HepG2 (cell line): ENCODE data around the gene DCLK1. TPM values are rescaled to one million over a fixed set of nuclear protein-coding genes. Genes with fewer than 3 reads are reported as not detected.

ENCODE experiments used
- ATAC-seq: fragments of 200-7000 bp; cut with Tn5 transposase; 3 replicates; pipeline ENCODE4 v1.9.1; 2020; ENCODE audit warnings: mild to moderate bottlenecking, moderate library complexity
- BruUV-seq: library from RNA; stranded (reverse); fragments of 400-500 nt; replicated peaks from 2 replicates; lab custom pipeline; 2021; lab: Mats Ljungman, UMichigan
- CTCF ChIA-PET: fragments of 300-600 bp; formaldehyde crosslinking; extraction: SDS; loops from one replicate; lab custom pipeline; 2021; ENCODE audit warnings: low total read pairs, inconsistent platforms, low intra/inter-chr PET ratio; lab: Yijun Ruan, JAX
- POLR2A ChIA-PET: fragments of 350-600 bp; sonication (Branson Sonifier 250); formaldehyde crosslinking; loops from one replicate; lab custom pipeline; 2020; ENCODE audit warnings: antibody characterized with exemption, inconsistent platforms; lab: Yijun Ruan, JAX
- DNase-seq: peaks from one replicate; pipeline ENCODE4 v3.0.0-alpha.2; 2015; ENCODE audit warnings: low spot score
- FAIRE-seq: peaks from 3 replicates; lab custom pipeline; 2011; peaks lifted over from hg19 to GRCh38; lab: Jason Lieb, UNC
- H2AFZ ChIP-seq: one replicate; pipeline ENCODE4 v1.6.1; 2011; ENCODE audit warnings: low read length, inconsistent platforms
- H3K27ac ChIP-seq: fragments of 300-600 bp; 3 replicates; pipeline ENCODE4 v1.8.0; 2011; ENCODE audit warnings: mixed run types, mild to moderate bottlenecking, mixed read lengths, low read length, inconsistent platforms; ENCODE audit not compliant: insufficient read depth; ENCODE audit errors: extremely low read length
- H3K27me3 ChIP-seq, 2 experiments: fragments of 200-600 bp in 1 of 2; 2 replicates in 1 of 2; 3 replicates in 1 of 2; pipeline versions ENCODE4 v1.6.0 to v1.8.0; 2011; ENCODE audit warnings: low read length in 2 of 2, mild to moderate bottlenecking in 2 of 2, moderate library complexity in 2 of 2, inconsistent platforms in 1 of 2; ENCODE audit not compliant: insufficient read depth in 2 of 2, control insufficient read depth in 1 of 2
- H3K36me3 ChIP-seq, 2 experiments: fragments of 200-600 bp in 1 of 2; replicated peaks in 1 of 2; 2 replicates in 1 of 2; 3 replicates in 1 of 2; pipeline versions ENCODE4 v1.5.1 to v1.8.0; 2011; ENCODE audit warnings: low read length in 2 of 2, inconsistent platforms in 1 of 2; ENCODE audit not compliant: insufficient read depth in 2 of 2, control insufficient read depth in 1 of 2
- H3K4me1 ChIP-seq: 2 replicates; pipeline ENCODE4 v1.5.1; 2012; ENCODE audit warnings: low read length, inconsistent platforms; ENCODE audit not compliant: insufficient read depth
- H3K4me2 ChIP-seq: 2 replicates; pipeline ENCODE4 v1.6.0; 2011; ENCODE audit warnings: low read depth, low read length, inconsistent platforms
- H3K4me3 ChIP-seq, 3 experiments: fragments of 200-600 bp in 1 of 3; sonication (generic), shearing (Covaris generic) in 1 of 3; replicated peaks in 1 of 3; 2 replicates each; pipeline ENCODE4 v1.5.1; 2011 to 2016; ENCODE audit warnings: low read length in 3 of 3, inconsistent platforms in 2 of 3, low read depth in 2 of 3, mild to moderate bottlenecking in 2 of 3, control low read depth in 1 of 3, mixed read lengths in 1 of 3; ENCODE audit not compliant: insufficient read depth in 1 of 3
- H3K79me2 ChIP-seq: one replicate; pipeline ENCODE4 v1.6.1; 2011; ENCODE audit warnings: low read length, inconsistent platforms; ENCODE audit not compliant: insufficient read depth
- H3K9ac ChIP-seq: 2 replicates; pipeline ENCODE4 v1.6.0; 2011; ENCODE audit warnings: mild to moderate bottlenecking, low read depth, low read length, inconsistent platforms; ENCODE audit not compliant: insufficient read depth
- H3K9me3 ChIP-seq: 2 replicates; pipeline ENCODE4 v1.5.1; 2012; ENCODE audit warnings: mild to moderate bottlenecking, low read length
- H4K20me1 ChIP-seq: 2 replicates; pipeline ENCODE4 v1.6.0; 2011; ENCODE audit warnings: inconsistent platforms, mild to moderate bottlenecking, low read length, moderate library complexity; ENCODE audit not compliant: insufficient read depth
- ARID4A ChIP-seq: sonication (generic); formaldehyde crosslinking; IDR thresholded peaks from 2 replicates; pipeline ENCODE4 v1.5.0; 2020; ENCODE audit warnings: mild to moderate bottlenecking, missing genetic modification reagents, borderline replicate concordance
- BRCA1 ChIP-seq: sonication (generic); formaldehyde crosslinking; IDR thresholded peaks from 2 replicates; pipeline ENCODE4 v1.4.0; 2020; ENCODE audit warnings: missing genetic modification reagents
- HNF4A ChIP-seq: sonication (generic); formaldehyde crosslinking; IDR thresholded peaks from 2 replicates; pipeline ENCODE4 v1.4.0; 2020; ENCODE audit warnings: missing genetic modification reagents
- MEF2D ChIP-seq: sonication (generic); formaldehyde crosslinking; IDR thresholded peaks from 2 replicates; pipeline ENCODE4 v1.5.1; 2020; ENCODE audit warnings: mild to moderate bottlenecking, missing genetic modification reagents
- PAWR ChIP-seq: sonication (generic); formaldehyde crosslinking; IDR thresholded peaks from 2 replicates; pipeline ENCODE4 v1.4.0; 2020; ENCODE audit warnings: missing genetic modification reagents, mild to moderate bottlenecking, borderline replicate concordance
- ZBTB4 ChIP-seq: sonication (generic); formaldehyde crosslinking; IDR thresholded peaks from 2 replicates; pipeline ENCODE4 v1.4.0; 2020; ENCODE audit warnings: missing genetic modification reagents, mild to moderate bottlenecking, borderline replicate concordance
- ZBTB7B ChIP-seq: sonication (generic); formaldehyde crosslinking; IDR thresholded peaks from 2 replicates; pipeline ENCODE4 v1.4.0; 2020; ENCODE audit warnings: missing genetic modification reagents
- ZFP41 ChIP-seq: sonication (generic); formaldehyde crosslinking; IDR thresholded peaks from 2 replicates; pipeline ENCODE4 v1.4.0; 2020; ENCODE audit warnings: mild to moderate bottlenecking, missing genetic modification reagents, borderline replicate concordance
- ZNF143 ChIP-seq: sonication (generic); formaldehyde crosslinking; IDR thresholded peaks from 2 replicates; pipeline ENCODE4 v1.4.0; 2020; ENCODE audit warnings: missing genetic modification reagents
- ZNF276 ChIP-seq: sonication (generic); formaldehyde crosslinking; IDR thresholded peaks from 2 replicates; pipeline ENCODE4 v1.4.0; 2020; ENCODE audit warnings: mild to moderate bottlenecking, low read depth, missing genetic modification reagents
- ZNF382 ChIP-seq: sonication (generic); formaldehyde crosslinking; IDR thresholded peaks from 2 replicates; pipeline ENCODE4 v1.5.0; 2020; ENCODE audit warnings: missing genetic modification reagents, mild to moderate bottlenecking, borderline replicate concordance
- ZNF414 ChIP-seq: sonication (generic); formaldehyde crosslinking; IDR thresholded peaks from 2 replicates; pipeline ENCODE4 v1.5.0; 2020; ENCODE audit warnings: missing genetic modification reagents
- ZNF530 ChIP-seq: sonication (generic); formaldehyde crosslinking; IDR thresholded peaks from 2 replicates; pipeline ENCODE4 v1.5.0; 2020; ENCODE audit warnings: low read depth, mild to moderate bottlenecking, missing genetic modification reagents
- ZNF546 ChIP-seq: sonication (generic); formaldehyde crosslinking; conservative IDR thresholded peaks from 2 replicates; pipeline ENCODE4 v1.8.1; 2023; ENCODE audit warnings: mild to moderate bottlenecking, missing genetic modification reagents
- ZNF562 ChIP-seq: sonication (generic); formaldehyde crosslinking; IDR thresholded peaks from 2 replicates; pipeline ENCODE4 v1.8.0; 2022; ENCODE audit warnings: missing genetic modification reagents, borderline replicate concordance
- WGBS: methylation state at CpG from one replicate; pipeline ENCODE4 v1.1.6; 2017; ENCODE audit warnings: low lambda C conversion rate; 5-methylcytosine and 5-hydroxymethylcytosine counted together
- in situ Hi-C: cut with HindIII; loops from 2 replicates; pipeline ENCODE4 v1.10.0; 2017; ENCODE audit warnings: low pct_unique_long_range_greater_than_20kb; ENCODE audit not compliant: extremely low pct_ligation_motif_present
- intact Hi-C: fragments of 100-400 bp; cut with micrococcal nuclease; formaldehyde crosslinking; loops from one replicate; pipeline ENCODE4 v1.10.0; 2022; ENCODE audit not compliant: unreplicated experiment
- polyA plus RNA-seq, 8 experiments: library from polyadenylated mRNA; depleted of rRNA in 3 of 8; stranded (reverse) in 7 of 8; unstranded in 1 of 8; fragments of >200 nt; fragmentation: Illumina TruSeq in 4 of 8; extraction: Trizol in 4 of 8; gene quantifications; 2 replicates each; pipeline versions ENCODE4 v1.2.1 to v1.2.3, GENCODE V29; 2011 to 2016; ENCODE audit warnings: low read depth in 4 of 8, missing spikeins in 1 of 8, mixed read lengths in 1 of 8; ENCODE audit not compliant: insufficient read depth in 1 of 8
- total RNA-seq, 5 experiments: library from RNA; depleted of rRNA; stranded (reverse); fragments of >200 nt; fragmentation: Illumina TruSeq; extraction: Trizol; gene quantifications; 2 replicates each; pipeline ENCODE4 v1.2.3, GENCODE V29; 2016; ENCODE audit warnings: low read depth in 1 of 5

Gene DCLK1
- total and polyA plus RNA-seq, 2 of the 13 experiments (the other 11 are each of a cell fraction or from before 2014, with no cell fraction given), result not detected

- ChIA-PET CTCF (no interaction called here), POLR2A (no interaction called here)
- no peaks in the 10 kb centered on the region for H3K79me2 ChIP-seq
- intact Hi-C loops, result no loop called here
- H3K9me3 ChIP-seq, result no peaks in the 10 kb centered on the region
- BruUV-seq, result no TSS peak
- H3K27me3 ChIP-seq, result no peaks in the 10 kb centered on the region
- no peaks in the 10 kb centered on the region for H3K36me3 ChIP-seq
- H4K20me1 ChIP-seq, result no peaks in the 10 kb centered on the region
- H3K9ac ChIP-seq, result no peak overlapping the region
- in situ Hi-C loops, result no loop called here
- H3K4me1 ChIP-seq, result no peaks in the 10 kb centered on the region
- DNase-seq, result no peak
- H2AFZ ChIP-seq, result no peak overlapping the region
- no peak overlapping the region for H3K27ac ChIP-seq
- ATAC-seq, result no peak
- 8% methylated on average over 7 of the region's 7 CpGs for WGBS
- H3K4me3 ChIP-seq, result no peak overlapping the region
- FAIRE-seq, result no peak
- H3K4me2 ChIP-seq, result no peak overlapping the region
- TF ChIP-seq MEF2D (CRISPR knock-in tag), result no peak
- TF ChIP-seq ZNF530 (CRISPR knock-in tag), result no peak
- no peak for TF ChIP-seq ZNF382 (CRISPR knock-in tag)
- TF ChIP-seq ZNF276, result no peak
- no peak for TF ChIP-seq ZBTB4 (CRISPR knock-in tag)
- TF ChIP-seq ZNF546 (CRISPR knock-in tag), result no peak
- TF ChIP-seq PAWR, result no peak
- no peak for TF ChIP-seq ARID4A (CRISPR knock-in tag)
- TF ChIP-seq ZNF562 (CRISPR knock-in tag), result no peak
- TF ChIP-seq ZNF143, result no peak
- no peak for TF ChIP-seq ZBTB7B
- no peak for TF ChIP-seq BRCA1
- TF ChIP-seq ZFP41, result no peak
- no peak for TF ChIP-seq ZNF414
- no peak for TF ChIP-seq HNF4A (CRISPR knock-in tag)
These were observed 32.7 kb upstream of the DCLK1 start for GRCh38 chr13:36163809-36164308.
